H7 (cell line): ENCODE data around the gene SOX6. TPM values are rescaled to one million over a fixed set of nuclear protein-coding genes. Genes with fewer than 3 reads are reported as not detected.
"Not testable (repeated sequence)": the region's sequence is repeated elsewhere in the genome, so short reads cannot be mapped to it uniquely, and the experiment has no call there.

Experiments
- DNase-seq: peaks from one replicate; pipeline ENCODE4 v3.0.0; 2012
- H3K27me3 ChIP-seq: 2 replicates; pipeline ENCODE4 v1.6.0; 2011; ENCODE audit warnings: mild to moderate bottlenecking, low read length; ENCODE audit not compliant: control insufficient read depth, insufficient read depth
- H3K36me3 ChIP-seq: replicated peaks from 2 replicates; pipeline ENCODE4 v1.5.1; 2011; ENCODE audit warnings: low read length; ENCODE audit not compliant: control insufficient read depth, insufficient read depth
- H3K4me3 ChIP-seq: 2 replicates; pipeline ENCODE4 v1.5.1; 2011; ENCODE audit warnings: low read depth, mild to moderate bottlenecking, control low read depth, low read length, moderate library complexity; ENCODE audit not compliant: insufficient read depth
- total RNA-seq: library from RNA; depleted of rRNA; stranded (reverse); fragments of >200 nt; shearing (Covaris generic); gene quantifications from 2 replicates; pipeline ENCODE4 v1.2.3, GENCODE V29; 2014

SOX6 gene
- total RNA-seq, 1 experiment from 2014 or later, result 0.03 TPM

- Histone ChIP-seq H3K36me3 (no peaks in the 10 kb centered on the region), H3K4me3 (no peak overlapping the region), H3K27me3 (no peaks in the 10 kb centered on the region)
- no peak for DNase-seq
Measured at GRCh38 chr11:16166571-16166970, 189.8 kb downstream of the SOX6 start.

DNA sequence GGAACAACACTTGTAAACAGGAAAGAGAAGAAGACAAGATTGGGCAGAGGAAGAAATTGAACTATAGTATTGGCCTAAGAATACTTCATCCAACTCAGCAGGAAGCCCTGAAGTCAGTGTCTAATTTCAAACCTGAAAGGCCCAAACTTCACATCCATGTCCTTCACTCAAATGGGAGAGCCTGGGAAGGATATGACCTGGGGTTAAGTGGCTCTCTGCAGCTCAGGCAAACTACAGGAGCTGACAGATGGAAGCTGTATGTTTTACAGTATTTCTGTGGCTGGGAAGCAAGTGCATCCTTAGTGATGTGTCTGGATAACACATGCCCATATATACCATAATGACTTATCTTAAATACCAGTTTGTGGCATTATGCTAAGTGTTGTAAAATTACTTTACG is 196.2 kb downstream of the SOX6 start:
- Histone ChIP-seq H3K4me3 (no peak overlapping the region), H3K27me3 (no peaks in the 10 kb centered on the region), H3K36me3 (no peaks in the 10 kb centered on the region)
- no peak for DNase-seq

DNA sequence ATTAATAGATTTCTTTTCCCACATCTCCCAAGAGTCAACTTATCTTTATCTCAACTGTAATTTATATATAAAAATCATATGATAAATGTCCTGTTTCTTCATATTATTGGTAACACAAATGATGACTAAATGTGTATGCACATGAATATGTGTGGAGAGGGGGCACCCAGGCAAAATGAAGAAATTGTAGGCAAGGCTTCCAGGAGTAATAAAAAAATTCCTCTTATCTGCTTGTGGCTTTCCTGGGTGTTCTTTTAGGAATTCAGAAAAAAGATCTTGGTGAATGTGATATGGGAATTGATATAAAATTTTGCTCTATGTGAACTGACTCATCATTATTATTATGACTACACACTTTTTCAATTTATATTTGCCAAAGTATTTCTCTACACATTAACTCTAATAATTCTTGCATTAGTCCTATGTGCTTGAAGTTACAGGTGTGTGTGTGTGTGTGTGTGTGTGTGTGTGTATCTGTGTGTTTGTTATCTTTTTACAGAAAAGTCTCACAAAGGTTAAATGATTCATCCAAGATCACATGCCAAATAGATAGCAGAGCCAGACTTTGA is 197.8 kb downstream of the SOX6 start:
- Histone ChIP-seq H3K4me3 (no peak overlapping the region), H3K36me3 (no peaks in the 10 kb centered on the region), H3K27me3 (no peaks in the 10 kb centered on the region)
- DNase-seq, result no peak

- H3K27me3 ChIP-seq, result no peaks in the 10 kb centered on the region
- H3K36me3 ChIP-seq, result no peaks in the 10 kb centered on the region
- DNase-seq, result no peak
- H3K4me3 ChIP-seq, result no peak overlapping the region
Measured at GRCh38 chr11:16157327-16157726, 199.0 kb downstream of the SOX6 start.

- no peak for DNase-seq
- Histone ChIP-seq H3K27me3 (no peaks in the 10 kb centered on the region), H3K4me3 (no peak overlapping the region), H3K36me3 (no peaks in the 10 kb centered on the region)
Measured at GRCh38 chr11:16155448-16155847, 200.9 kb downstream of the SOX6 start.

DNA sequence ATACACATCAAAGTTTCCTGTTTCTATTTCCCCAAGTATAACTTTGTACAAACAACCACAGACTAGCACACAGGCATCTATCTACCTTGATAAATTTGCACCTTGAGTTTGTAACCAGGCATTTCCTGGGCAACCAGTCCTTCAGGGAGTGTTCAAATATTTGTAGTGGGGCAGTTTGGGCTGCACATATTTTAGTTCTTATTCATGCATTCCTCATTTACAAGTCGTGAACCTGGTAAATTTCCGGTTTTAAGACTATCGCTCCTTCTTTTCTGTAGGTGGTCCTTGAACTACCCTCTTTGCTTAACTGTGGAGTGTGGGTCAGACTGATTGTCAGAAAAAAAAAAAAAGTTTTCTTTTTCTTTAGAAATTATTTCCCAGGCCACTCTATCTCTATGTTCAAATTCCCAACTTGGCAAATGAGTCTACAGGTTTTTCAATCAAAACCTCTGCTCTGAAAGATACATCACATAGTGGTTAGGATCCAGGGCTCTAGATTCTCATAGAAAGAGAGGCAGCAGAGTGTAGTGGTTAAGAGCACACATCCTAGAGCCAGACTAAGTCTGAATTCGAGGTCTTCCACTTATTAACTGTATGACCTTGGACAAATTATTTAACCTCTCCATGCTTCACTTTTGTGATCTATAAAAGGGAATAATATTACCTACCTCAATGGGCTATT is 201.5 kb downstream of the SOX6 start:
- Histone ChIP-seq H3K27me3 (no peaks in the 10 kb centered on the region), H3K36me3 (no peaks in the 10 kb centered on the region), H3K4me3 (no peak overlapping the region)
- DNase-seq, result no peak

DNA sequence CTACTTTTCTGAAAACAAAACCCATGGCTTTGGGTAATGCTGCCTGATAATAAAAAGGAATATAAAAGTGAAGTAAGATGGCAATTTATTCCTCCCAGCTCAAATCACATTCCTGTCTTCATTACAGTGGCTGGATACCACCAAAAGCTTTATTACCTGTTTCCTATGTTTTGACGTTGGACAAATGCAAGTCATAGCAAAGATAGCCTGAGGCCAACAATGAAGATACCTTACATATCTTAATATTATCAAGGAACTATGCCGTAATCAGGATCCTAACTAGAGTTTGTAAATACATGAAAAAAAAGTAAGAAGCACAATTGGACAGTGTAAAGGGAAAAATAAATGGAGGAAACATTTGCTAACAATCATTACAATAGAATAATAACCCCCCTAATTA is 202.4 kb downstream of the SOX6 start:
- DNase-seq, result no peak
- H3K36me3 ChIP-seq, result no peaks in the 10 kb centered on the region
- no peak overlapping the region for H3K4me3 ChIP-seq
- H3K27me3 ChIP-seq, result no peaks in the 10 kb centered on the region

GRCh38 chr11:16151138-16151537 is 205.2 kb downstream of the SOX6 start:
- Histone ChIP-seq H3K4me3 (no peak overlapping the region), H3K36me3 (no peaks in the 10 kb centered on the region), H3K27me3 (no peaks in the 10 kb centered on the region)
- DNase-seq, result no peak

GRCh38 chr11:16149476-16149875 is 206.9 kb downstream of the SOX6 start:
- DNase-seq, result no peak
- Histone ChIP-seq H3K27me3 (no peaks in the 10 kb centered on the region), H3K4me3 (no peak overlapping the region), H3K36me3 (no peaks in the 10 kb centered on the region)

DNA sequence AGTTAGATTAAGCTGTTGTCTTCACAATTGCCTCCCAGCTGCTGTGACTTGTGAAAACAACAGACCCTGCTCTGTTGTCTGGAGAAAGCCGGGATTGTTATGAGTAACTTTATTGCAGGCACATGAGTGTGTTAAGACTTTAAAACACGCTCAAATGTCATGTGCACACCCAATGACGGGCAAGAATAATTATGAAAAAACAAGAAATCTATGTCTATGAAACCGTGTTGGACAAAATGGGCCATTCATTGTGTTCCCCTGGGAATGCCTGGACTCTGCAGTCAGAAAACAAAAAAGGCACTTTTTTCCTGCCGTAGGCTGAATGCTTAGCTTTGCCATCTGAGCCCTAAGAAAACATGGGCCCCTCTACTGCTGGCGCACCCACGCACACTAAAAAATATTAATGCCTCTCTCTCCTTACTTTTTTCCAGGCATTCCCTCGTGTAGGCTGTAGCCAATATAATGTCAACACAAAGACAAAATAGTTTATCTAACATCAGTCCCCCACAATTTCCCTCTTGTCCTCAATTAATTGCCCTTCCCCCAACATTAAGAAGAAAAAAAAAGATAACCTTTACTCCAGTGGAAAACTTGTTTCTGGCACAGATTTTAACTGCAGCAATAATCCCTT is 207.9 kb downstream of the SOX6 start:
- no peak for DNase-seq
- H3K27me3 ChIP-seq, result no peaks in the 10 kb centered on the region
- no peak overlapping the region for H3K4me3 ChIP-seq
- H3K36me3 ChIP-seq, result no peaks in the 10 kb centered on the region

GRCh38 chr11:16146980-16147379 is 209.4 kb downstream of the SOX6 start:
- not testable (repeated sequence) for H3K27me3 ChIP-seq, H3K4me3 ChIP-seq, H3K36me3 ChIP-seq, DNase-seq

GRCh38 chr11:16141614-16142013 is 214.7 kb downstream of the SOX6 start:
- H3K4me3 ChIP-seq, H3K27me3 ChIP-seq, DNase-seq, H3K36me3 ChIP-seq: not testable (repeated sequence)

DNA sequence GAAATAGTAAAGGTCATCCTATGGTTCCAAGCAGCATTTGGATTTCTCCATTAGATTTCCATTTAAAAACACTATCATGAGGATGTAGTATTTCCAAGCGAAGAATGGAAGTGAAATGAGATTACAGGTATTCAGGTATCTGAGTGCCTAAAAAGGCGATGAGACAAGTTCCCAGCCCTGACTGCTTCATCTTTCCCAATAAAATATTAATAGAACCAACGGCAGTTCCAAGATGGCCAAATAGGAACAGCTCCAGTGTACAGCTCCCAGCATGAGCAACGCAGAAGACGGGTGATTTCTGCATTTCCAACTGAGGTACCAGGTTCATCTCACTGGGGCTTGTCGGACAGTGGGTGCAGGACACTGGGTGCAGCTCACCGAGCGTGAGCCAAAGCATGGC is 215.2 kb downstream of the SOX6 start:
- H3K27me3 ChIP-seq, DNase-seq, H3K4me3 ChIP-seq, H3K36me3 ChIP-seq: not testable (repeated sequence)

DNA sequence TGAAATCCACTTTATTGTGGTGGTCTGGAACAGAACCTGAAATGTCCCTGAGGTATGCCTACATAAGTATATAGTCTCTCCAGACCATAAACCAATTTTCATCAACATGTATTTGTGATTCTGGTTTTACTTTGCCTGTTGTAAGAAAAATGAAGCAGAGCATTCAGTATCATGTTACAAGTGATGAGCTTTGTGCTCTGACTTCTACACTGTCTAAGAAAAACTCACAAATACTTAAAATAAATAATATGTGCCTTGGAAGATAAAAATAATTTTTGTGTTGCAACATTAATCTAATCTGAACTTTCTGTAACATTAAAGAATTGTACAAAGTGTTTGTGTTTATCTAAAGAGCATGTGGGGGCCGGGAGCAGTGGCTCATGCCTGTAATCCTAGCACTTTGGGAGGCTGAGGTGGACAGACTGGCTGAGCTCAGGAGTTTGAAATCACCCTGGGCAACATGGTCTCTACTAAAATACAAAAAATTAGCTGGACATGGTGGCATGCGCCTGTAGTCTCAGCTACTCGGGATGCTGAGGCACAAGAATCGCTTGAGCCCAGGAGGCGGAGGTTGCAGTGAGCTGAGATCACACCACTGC is 219.5 kb downstream of the SOX6 start:
- Histone ChIP-seq H3K27me3 (no peaks in the 10 kb centered on the region), H3K36me3 (no peaks in the 10 kb centered on the region), H3K4me3 (no peak overlapping the region)
- DNase-seq, result no peak

GRCh38 chr11:16133867-16134266 is 222.5 kb downstream of the SOX6 start:
- H3K27me3 ChIP-seq, result no peaks in the 10 kb centered on the region
- no peaks in the 10 kb centered on the region for H3K36me3 ChIP-seq
- DNase-seq, result no peak
- no peak overlapping the region for H3K4me3 ChIP-seq
